DOHH2 (cell line): Measurements from ENCODE around the gene TMEM123.

Experiments
- EZH2phosphoT487 ChIP-seq: fragments of 200-600 bp; sonication (generic); IDR thresholded peaks from 2 replicates; pipeline ENCODE4 v1.6.1; 2017; ENCODE audit warnings: borderline replicate concordance, mild to moderate bottlenecking, antibody characterized with exemption, low read length, moderate library complexity, mixed read lengths
- TF ChIP-seq, protein P1 (sequence below): fragments of 200-600 bp; sonication (generic); IDR thresholded peaks from one replicate; pipeline ENCODE4 v1.5.1; 2014; ENCODE audit warnings: antibody characterized with exemption, mild to moderate bottlenecking, low read depth, low read length; ENCODE audit not compliant: poor library complexity, severe bottlenecking

DNA sequence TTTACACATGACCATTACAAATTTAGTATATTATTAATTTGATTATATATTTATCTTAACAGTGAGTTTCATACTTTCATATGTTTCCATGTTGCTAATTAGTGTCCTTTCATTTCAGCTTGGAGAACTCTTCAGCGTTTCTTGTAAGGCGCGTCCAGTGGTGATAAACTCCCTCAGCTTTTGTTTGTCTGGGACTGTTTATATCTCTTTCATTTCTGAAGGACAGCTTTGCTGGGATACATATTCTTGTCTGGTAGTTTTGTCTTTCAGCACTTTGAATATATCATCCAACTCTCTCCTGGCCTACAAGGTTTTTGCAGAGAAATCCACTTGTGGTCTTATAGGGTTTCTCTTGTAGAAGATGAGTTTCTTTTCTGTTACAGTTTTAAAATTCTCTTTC is 93.2 kb downstream of the TMEM123 start:
- TF ChIP-seq, protein P1, sequence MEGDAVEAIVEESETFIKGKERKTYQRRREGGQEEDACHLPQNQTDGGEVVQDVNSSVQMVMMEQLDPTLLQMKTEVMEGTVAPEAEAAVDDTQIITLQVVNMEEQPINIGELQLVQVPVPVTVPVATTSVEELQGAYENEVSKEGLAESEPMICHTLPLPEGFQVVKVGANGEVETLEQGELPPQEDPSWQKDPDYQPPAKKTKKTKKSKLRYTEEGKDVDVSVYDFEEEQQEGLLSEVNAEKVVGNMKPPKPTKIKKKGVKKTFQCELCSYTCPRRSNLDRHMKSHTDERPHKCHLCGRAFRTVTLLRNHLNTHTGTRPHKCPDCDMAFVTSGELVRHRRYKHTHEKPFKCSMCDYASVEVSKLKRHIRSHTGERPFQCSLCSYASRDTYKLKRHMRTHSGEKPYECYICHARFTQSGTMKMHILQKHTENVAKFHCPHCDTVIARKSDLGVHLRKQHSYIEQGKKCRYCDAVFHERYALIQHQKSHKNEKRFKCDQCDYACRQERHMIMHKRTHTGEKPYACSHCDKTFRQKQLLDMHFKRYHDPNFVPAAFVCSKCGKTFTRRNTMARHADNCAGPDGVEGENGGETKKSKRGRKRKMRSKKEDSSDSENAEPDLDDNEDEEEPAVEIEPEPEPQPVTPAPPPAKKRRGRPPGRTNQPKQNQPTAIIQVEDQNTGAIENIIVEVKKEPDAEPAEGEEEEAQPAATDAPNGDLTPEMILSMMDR: no peak
- TF ChIP-seq EZH2phosphoT487: no peak
